AG04449 (cell line): ENCODE measurements around the gene CHTF18.

Source experiments
- CTCF ChIA-PET: fragments of 350-600 bp; formaldehyde crosslinking; extraction: SDS; loops from one replicate; lab custom pipeline; 2021; ENCODE audit warnings: antibody characterized with exemption; lab: Yijun Ruan, JAX
- POLR2A ChIA-PET: fragments of 400-600, 350-600 bp; formaldehyde crosslinking; extraction: SDS; loops from one replicate; lab custom pipeline; 2020; ENCODE audit warnings: antibody characterized with exemption, inconsistent platforms; lab: Yijun Ruan, JAX
- DNase-seq: peaks from one replicate; pipeline ENCODE4 v3.0.0-alpha.2; 2010; ENCODE audit warnings: low read depth, low spot score
- H3K4me3 ChIP-seq: 2 replicates; pipeline ENCODE4 v1.5.1; 2011; ENCODE audit warnings: low read depth, mild to moderate bottlenecking, control low read depth, low read length
- CTCF ChIP-seq: IDR thresholded peaks from one replicate; pipeline ENCODE4 v1.5.1; 2011; ENCODE audit warnings: mild to moderate bottlenecking, moderate library complexity, low read length, control low read depth, inconsistent platforms; ENCODE audit not compliant: insufficient read depth; ENCODE audit errors: missing control alignments

CHTF18 gene

GRCh38 chr16:807347-808084, 19.1 kb downstream of the CHTF18 start:
- ChIA-PET POLR2A (no interaction called here), CTCF (interaction anchor here (1.0 kb wide), 1 partner anchor 250 kb away, joined by 3 read pairs; no protein-coding TSS in a partner anchor)
- TF ChIP-seq CTCF, result no peak
- peak; percentile 36 for DNase-seq
- peak overlapping the region; percentile 80 for H3K4me3 ChIP-seq

GRCh38 chr16:808085-808386, 19.6 kb downstream of the CHTF18 start:
- TF ChIP-seq CTCF, result no peak
- DNase-seq, result no peak
- CTCF ChIA-PET, result no interaction called here
- peak overlapping the region; percentile 80 for H3K4me3 ChIP-seq
- POLR2A ChIA-PET, result no interaction called here

- H3K4me3 ChIP-seq, result peak overlapping the region; percentile 23
- POLR2A ChIA-PET, result no interaction called here
- TF ChIP-seq CTCF, result peak; percentile 85
- CTCF ChIA-PET, result interaction anchor here (2.7 kb wide), 1 partner anchor 243 kb away, joined by 48 read pairs; no protein-coding TSS in a partner anchor
- no peak for DNase-seq
Observed at GRCh38 chr16:813204-813915, 24.9 kb downstream of the CHTF18 start.

- no peak for TF ChIP-seq CTCF
- ChIA-PET CTCF (interaction anchor here (1.6 to 2.7 kb wide), 2 partner anchors 29 to 243 kb away, joined by 7 to 48 read pairs; no protein-coding TSS in a partner anchor), POLR2A (no interaction called here)
- peak overlapping the region; percentile 23 for H3K4me3 ChIP-seq
- no peak for DNase-seq
Observed at GRCh38 chr16:813916-814412, 25.5 kb downstream of the CHTF18 start.

GRCh38 chr16:814974-815373, 26.6 kb downstream of the CHTF18 start:
- no peak for TF ChIP-seq CTCF
- no peak overlapping the region for H3K4me3 ChIP-seq
- POLR2A ChIA-PET, result interaction anchor here (0.5 to 0.6 kb wide), 2 partner anchors 24 to 159 kb away, joined by 3 to 4 read pairs; no protein-coding TSS in a partner anchor
- CTCF ChIA-PET, result interaction anchor here (1.0 to 2.7 kb wide), 4 partner anchors 30 to 242 kb away, joined by 3 to 48 read pairs (median 6); no protein-coding TSS in a partner anchor
- DNase-seq, result peak; percentile 29

- ChIA-PET CTCF (interaction anchor here (1.6 kb wide), 1 partner anchor 31 kb away, joined by 7 read pairs; no protein-coding TSS in a partner anchor), POLR2A (no interaction called here)
- DNase-seq, result no peak
- no peak for TF ChIP-seq CTCF
- no peak overlapping the region for H3K4me3 ChIP-seq
Observed at GRCh38 chr16:815861-816260, 27.4 kb downstream of the CHTF18 start.
